GM12878 (cell line): Measurements from ENCODE around the gene SPOP. TPM values are rescaled to one million over a fixed set of nuclear protein-coding genes. Genes with fewer than 3 reads are reported as not detected.

ENCODE experiments used
- ATAC-seq: fragments of 200-7000 bp; cut with Tn5 transposase; 3 replicates; pipeline ENCODE4 v1.9.1; 2020; ENCODE audit warnings: mild to moderate bottlenecking, moderate library complexity
- BruUV-seq: library from RNA; stranded (reverse); fragments of 400-500 nt; replicated peaks from 2 replicates; lab custom pipeline; 2021; lab: Mats Ljungman, UMichigan
- CTCF ChIA-PET: fragments of 300-600 bp; sonication (Branson Sonifier 250); formaldehyde crosslinking; extraction: SDS; loops from one replicate; lab custom pipeline; 2021; ENCODE audit warnings: inconsistent platforms; lab: Yijun Ruan, JAX
- POLR2A ChIA-PET: fragments of 350-600 bp; formaldehyde crosslinking; extraction: SDS; loops from one replicate; lab custom pipeline; 2021; ENCODE audit warnings: inconsistent platforms; lab: Charles Lee
- RAD21 ChIA-PET: fragments of 300-600 bp; sonication (Branson Sonifier 250); formaldehyde crosslinking; loops from one replicate; lab custom pipeline; 2023; ENCODE audit warnings: antibody characterized with exemption; ENCODE audit not compliant: unreplicated experiment; lab: Charles Lee
- SMC1A ChIA-PET: fragments of 300-600 bp; sonication (Branson Sonifier 250); formaldehyde crosslinking; loops from one replicate; lab custom pipeline; 2023; ENCODE audit not compliant: unreplicated experiment, uncharacterized antibody; lab: Charles Lee
- DNase-seq: peaks from one replicate; pipeline ENCODE4 v3.0.0-alpha.2; 2011; ENCODE audit warnings: low read depth, low spot score
- FAIRE-seq: peaks from 3 replicates; lab custom pipeline; 2011; peaks lifted over from hg19 to GRCh38; lab: Jason Lieb, UNC
- H2AFZ ChIP-seq: 2 replicates; pipeline ENCODE4 v1.6.0; 2011; ENCODE audit warnings: low read depth, low read length, control low read depth; ENCODE audit not compliant: control insufficient read depth
- H3K27ac ChIP-seq: 2 replicates; pipeline ENCODE4 v1.5.1; 2011; ENCODE audit warnings: control low read depth; ENCODE audit not compliant: control insufficient read depth, insufficient read depth
- H3K27me3 ChIP-seq, 2 experiments: replicated peaks in 1 of 2; 2 replicates each; pipeline versions ENCODE4 v1.6.0 to v1.6.1; 2011; ENCODE audit warnings: low read length in 1 of 2; ENCODE audit not compliant: control insufficient read depth in 2 of 2, insufficient read depth in 2 of 2
- H3K36me3 ChIP-seq, 2 experiments: 2 replicates each; pipeline ENCODE4 v1.5.1; 2011; ENCODE audit warnings: low read length in 1 of 2; ENCODE audit not compliant: control insufficient read depth in 2 of 2, insufficient read depth in 2 of 2
- H3K4me1 ChIP-seq: 2 replicates; pipeline ENCODE4 v1.6.1; 2011; ENCODE audit warnings: mild to moderate bottlenecking, low read length, moderate library complexity, mixed read lengths; ENCODE audit not compliant: control insufficient read depth, insufficient read depth
- H3K4me2 ChIP-seq: 2 replicates; pipeline ENCODE4 v1.6.0; 2011; ENCODE audit warnings: control low read depth; ENCODE audit not compliant: control insufficient read depth, insufficient read depth
- H3K4me3 ChIP-seq: fragments of 200-600 bp; sonication (generic); 2 replicates; pipeline ENCODE4 v1.5.1; 2016
- H3K79me2 ChIP-seq: 2 replicates; pipeline ENCODE4 v1.6.0; 2011; ENCODE audit warnings: low read length; ENCODE audit not compliant: control insufficient read depth, insufficient read depth
- H3K9ac ChIP-seq: 2 replicates; pipeline ENCODE4 v1.8.0; 2011; ENCODE audit warnings: low read length, control low read depth, mixed read lengths; ENCODE audit not compliant: control insufficient read depth, insufficient read depth
- H3K9me3 ChIP-seq: replicated peaks from 3 replicates; pipeline ENCODE4 v1.5.1; 2011; ENCODE audit warnings: mild to moderate bottlenecking, low read length; ENCODE audit not compliant: control insufficient read depth, insufficient read depth
- H4K20me1 ChIP-seq: 2 replicates; pipeline ENCODE4 v1.6.0; 2011; ENCODE audit not compliant: control insufficient read depth, insufficient read depth
- ASH2L ChIP-seq: fragments of 300-600, 200-600 bp; sonication (generic); IDR thresholded peaks from 2 replicates; pipeline ENCODE4 v1.6.1; 2017; ENCODE audit warnings: low read depth, mild to moderate bottlenecking, borderline replicate concordance
- ATF7 ChIP-seq: fragments of 450-650 bp; IDR thresholded peaks from 2 replicates; pipeline ENCODE4 v1.6.1; 2016; ENCODE audit warnings: low read depth, mild to moderate bottlenecking
- CEBPZ ChIP-seq: fragments of 150-350 bp; IDR thresholded peaks from 2 replicates; pipeline ENCODE4 v1.6.1; 2016; ENCODE audit warnings: low read depth, low read length
- DPF2 ChIP-seq: fragments of 450-650 bp; IDR thresholded peaks from 2 replicates; pipeline ENCODE4 v1.6.1; 2017; ENCODE audit warnings: mild to moderate bottlenecking
- GABPA ChIP-seq: IDR thresholded peaks from 2 replicates; pipeline ENCODE4 v1.6.1; 2014; ENCODE audit warnings: antibody characterized with exemption, low read depth, mild to moderate bottlenecking, inconsistent platforms
- JUNB ChIP-seq: IDR thresholded peaks from 2 replicates; pipeline ENCODE4 v1.6.1; 2016; ENCODE audit warnings: antibody characterized with exemption, mild to moderate bottlenecking
- JUND ChIP-seq: IDR thresholded peaks from 2 replicates; pipeline ENCODE4 v1.6.1; 2012; ENCODE audit warnings: low read depth, mild to moderate bottlenecking, low read length, improper control_type of control experiment, moderate library complexity
- PKNOX1 ChIP-seq: fragments of 450-650 bp; IDR thresholded peaks from 2 replicates; pipeline ENCODE4 v1.6.1; 2016; ENCODE audit warnings: mild to moderate bottlenecking
- POU2F2 ChIP-seq: IDR thresholded peaks from 3 replicates; pipeline ENCODE4 v1.6.1; 2011; ENCODE audit warnings: low read depth, mild to moderate bottlenecking, low read length, borderline replicate concordance
- RAD21 ChIP-seq: IDR thresholded peaks from 2 replicates; pipeline ENCODE4 v1.6.1; 2011; ENCODE audit warnings: mild to moderate bottlenecking, low read depth, low read length, moderate library complexity; ENCODE audit not compliant: insufficient read depth
- RCOR1 ChIP-seq: conservative IDR thresholded peaks from 2 replicates; pipeline ENCODE4 v1.6.1; 2012; ENCODE audit warnings: low read depth, low read length, improper control_type of control experiment
- SIN3A ChIP-seq: IDR thresholded peaks from 2 replicates; pipeline ENCODE4 v1.6.1; 2012; ENCODE audit warnings: low read depth, low read length, improper control_type of control experiment
- SREBF2 ChIP-seq: IDR thresholded peaks from 2 replicates; pipeline ENCODE4 v1.6.1; 2012; ENCODE audit warnings: mild to moderate bottlenecking, low read length
- TBL1XR1 ChIP-seq: IDR thresholded peaks from 2 replicates; pipeline ENCODE4 v1.6.1; 2012; ENCODE audit warnings: low read depth, low read length, improper control_type of control experiment
- ZBTB33 ChIP-seq: fragments of 450-650 bp; IDR thresholded peaks from 2 replicates; pipeline ENCODE4 v1.6.1; 2017; ENCODE audit warnings: mild to moderate bottlenecking
- ZNF207 ChIP-seq: fragments of 450-650 bp; IDR thresholded peaks from 2 replicates; pipeline ENCODE4 v1.6.1; 2014; ENCODE audit warnings: antibody characterized with exemption, mild to moderate bottlenecking, borderline replicate concordance
- ZNF384 ChIP-seq: IDR thresholded peaks from 2 replicates; pipeline ENCODE4 v1.6.1; 2012; ENCODE audit warnings: low read depth, mild to moderate bottlenecking, low read length, improper control_type of control experiment, borderline replicate concordance
- WGBS: methylation state at CpG from one replicate; pipeline ENCODE4 v1.1.6; 2016; ENCODE audit warnings: low lambda C conversion rate; ENCODE audit not compliant: insufficient replicate concordance, insufficient coverage; ENCODE audit errors: missing lambda C conversion rate; 5-methylcytosine and 5-hydroxymethylcytosine counted together
- in situ Hi-C: fragments of 300-500 bp; cut with MboI; formaldehyde crosslinking; loops from 9 replicates; pipeline ENCODE4 v1.14.3; 2018; ENCODE audit warnings: mixed read lengths
- intact Hi-C: fragments of 100-400 bp; cut with micrococcal nuclease; formaldehyde crosslinking; loops from one replicate; pipeline ENCODE4 v1.14.2; 2022; ENCODE audit not compliant: unreplicated experiment
- polyA plus RNA-seq, 11 experiments: library from polyadenylated mRNA; depleted of rRNA in 4 of 11; unstranded in 6 of 11; stranded (reverse) in 5 of 11; fragments of >200 nt; fragmentation: Nextera tagmentation in 4 of 11; fragmentation: Illumina TruSeq in 1 of 11; extraction: Ambion mirVana in 4 of 11; extraction: Trizol in 1 of 11; gene quantifications; 1 replicate in 1 of 11; 2 replicates in 10 of 11; pipeline versions ENCODE4 v1.2.1 to v1.2.3, GENCODE V29; 2011 to 2016; ENCODE audit warnings: inconsistent platforms in 2 of 11, missing spikeins in 2 of 11, low read depth in 1 of 11
- total RNA-seq, 4 experiments: library from RNA; depleted of rRNA in 3 of 4; stranded (reverse); fragments of >200 nt in 3 of 4; fragmentation: Illumina TruSeq in 1 of 4; extraction: Trizol in 1 of 4; gene quantifications; 2 replicates each; pipeline versions ENCODE4 v1.2.1 to v1.2.3, GENCODE V29; 2013 to 2021

Gene SPOP
- total and polyA plus RNA-seq, 10 of the 15 experiments (the other 5 are each of a cell fraction or from before 2014, with no cell fraction given): 35.1 to 80.4 (median 44.7) TPM

GRCh38 chr17:49692751-49693150, 14.9 kb upstream of the SPOP start:
- no peaks in the 10 kb centered on the region for H3K27me3 ChIP-seq
- no peaks in the 10 kb centered on the region for H4K20me1 ChIP-seq
- CTCF ChIA-PET: interaction anchor here (21.7 kb wide), 1 partner anchor 120 kb away, joined by 483 read pairs; the partner anchor contains the start of gene NXPH3
- FAIRE-seq (no peak), ATAC-seq (no peak), DNase-seq (no peak)
- no peak overlapping the region for H2AFZ ChIP-seq
- in situ Hi-C loops: no loop called here
- POLR2A ChIA-PET: no interaction called here
- peaks cover 17% of the 10 kb centered on the region for H3K4me1 ChIP-seq
- no peak overlapping the region for H3K9ac ChIP-seq
- WGBS: 52% methylated on average over 4 of the region's 4 CpGs
- H3K9me3 ChIP-seq: no peaks in the 10 kb centered on the region
- H3K4me2 ChIP-seq: no peak overlapping the region
- no peaks in the 10 kb centered on the region for H3K79me2 ChIP-seq
- RAD21 ChIA-PET: interaction anchor here (1.1 kb wide), 1 partner anchor 105 kb away, joined by 3 read pairs; no protein-coding TSS in a partner anchor
- BruUV-seq: no TSS peak
- SMC1A ChIA-PET: interaction anchor here (10.0 kb wide), 1 partner anchor 123 kb away, joined by 121 read pairs; no protein-coding TSS in a partner anchor
- intact Hi-C loops: loop anchor here (10.0 kb wide), 1 partner anchor 78 kb away; no protein-coding TSS in a partner anchor
- no peak overlapping the region for H3K27ac ChIP-seq
- no peak overlapping the region for H3K4me3 ChIP-seq
- no peaks in the 10 kb centered on the region for H3K36me3 ChIP-seq
- TF ChIP-seq RAD21 (no peak), ZNF207 (no peak), ZNF384 (no peak), JUND (no peak), RCOR1 (no peak), ZBTB33 (no peak), ATF7 (no peak), PKNOX1 (no peak), ASH2L (no peak), SREBF2 (no peak), CEBPZ (no peak), SIN3A (no peak), GABPA (no peak), POU2F2 (no peak), TBL1XR1 (no peak), JUNB (no peak), DPF2 (no peak)
